A549 (cell line): ENCODE data around the gene CAMKMT. TPM values are rescaled to one million over a fixed set of nuclear protein-coding genes. Genes with fewer than 3 reads are reported as not detected.

ENCODE experiments used
- ATAC-seq, 2 experiments: fragments of 200-7000 bp in 1 of 2; fragments of >200 bp in 1 of 2; cut with Nextera tagmentation in 1 of 2; cut with Tn5 transposase in 1 of 2; 3 replicates each; pipeline versions ENCODE4 v1.8.0 to v1.9.1; 2018 to 2020; ENCODE audit warnings: mild to moderate bottlenecking in 1 of 2, moderate library complexity in 1 of 2
- CTCF ChIA-PET: fragments of 300-600 bp; sonication (Branson Sonifier 250); formaldehyde crosslinking; extraction: SDS; loops from one replicate; lab custom pipeline; 2021; ENCODE audit warnings: antibody characterized with exemption, inconsistent platforms; lab: Yijun Ruan, JAX
- POLR2A ChIA-PET: fragments of 350-600 bp; formaldehyde crosslinking; extraction: SDS; loops from one replicate; lab custom pipeline; 2021; ENCODE audit warnings: antibody characterized with exemption, inconsistent platforms; lab: Yijun Ruan, JAX
- DNase-seq, 2 experiments: peaks; one replicate each; pipeline versions ENCODE4 v3.0.0 to v3.0.0-alpha.2; 2011 to 2016; ENCODE audit warnings: low read depth in 1 of 2, low spot score in 1 of 2
- FAIRE-seq: peaks from 2 replicates; lab custom pipeline; 2011; peaks lifted over from hg19 to GRCh38; lab: Jason Lieb, UNC
- H3K27ac ChIP-seq, 2 experiments: fragments of >200 bp; sonication (Bioruptor Twin); formaldehyde crosslinking; 3 replicates each; pipeline ENCODE4 v1.5.1; 2016 to 2017
- H3K4me1 ChIP-seq: fragments of >200 bp; sonication (Bioruptor Twin); formaldehyde crosslinking; 3 replicates; pipeline ENCODE4 v1.6.1; 2016
- H3K4me2 ChIP-seq: fragments of >200 bp; sonication (Bioruptor Twin); formaldehyde crosslinking; 3 replicates; pipeline ENCODE4 v1.6.1; 2016
- H3K4me3 ChIP-seq: fragments of >200 bp; sonication (Bioruptor Twin); formaldehyde crosslinking; 3 replicates; pipeline ENCODE4 v1.5.1; 2016
- H3K9me3 ChIP-seq: fragments of >200 bp; sonication (Bioruptor Twin); formaldehyde crosslinking; 3 replicates; pipeline ENCODE4 v1.6.1; 2016
- BHLHE40 ChIP-seq: IDR thresholded peaks from 2 replicates; pipeline ENCODE4 v1.6.1; 2012; ENCODE audit warnings: low read depth, low read length, inconsistent platforms
- CBX2 ChIP-seq: fragments of 200-600 bp; sonication (generic); IDR thresholded peaks from 2 replicates; pipeline ENCODE4 v1.6.1; 2016; ENCODE audit warnings: low read depth, mild to moderate bottlenecking, borderline replicate concordance
- EHF ChIP-seq: fragments of 250-450 bp; sonication (Bioruptor Pico); IDR thresholded peaks from 2 replicates; pipeline ENCODE4 v1.5.0; 2020; ENCODE audit warnings: mild to moderate bottlenecking
- FOSL2 ChIP-seq, 2 experiments: fragments of 450-650 bp in 1 of 2; fragments of >200 bp in 1 of 2; sonication (Bioruptor Twin) in 1 of 2; formaldehyde crosslinking; IDR thresholded peaks; 2 replicates each; pipeline versions ENCODE4 v1.5.0 to v1.6.1; 2016 to 2020; ENCODE audit warnings: mild to moderate bottlenecking in 1 of 2, moderate library complexity in 1 of 2
- HEYL ChIP-seq: fragments of 250-450 bp; sonication (Bioruptor Pico); IDR thresholded peaks from 2 replicates; pipeline ENCODE4 v1.8.0; 2021; ENCODE audit warnings: mild to moderate bottlenecking, moderate library complexity
- HOXA7 ChIP-seq: fragments of 250-450 bp; sonication (Bioruptor Pico); IDR thresholded peaks from 2 replicates; pipeline ENCODE4 v1.5.0; 2020; ENCODE audit warnings: mild to moderate bottlenecking, moderate library complexity
- HOXB5 ChIP-seq: fragments of 250-450 bp; sonication (Bioruptor Pico); IDR thresholded peaks from 2 replicates; pipeline ENCODE4 v1.5.0; 2020; ENCODE audit warnings: mild to moderate bottlenecking, moderate library complexity
- JUN ChIP-seq, 2 experiments: fragments of >200 bp; sonication (Bioruptor Twin); formaldehyde crosslinking; IDR thresholded peaks; 2 replicates in 1 of 2; 3 replicates in 1 of 2; pipeline ENCODE4 v1.6.1; 2016 to 2017
- KDM5A ChIP-seq: fragments of 200-600 bp; sonication (generic); IDR thresholded peaks from 2 replicates; pipeline ENCODE4 v1.6.1; 2016; ENCODE audit warnings: antibody characterized with exemption, mild to moderate bottlenecking
- MAFK ChIP-seq: fragments of 450-650 bp; IDR thresholded peaks from 2 replicates; pipeline ENCODE4 v1.6.1; 2014; ENCODE audit not compliant: partially characterized antibody
- MAZ ChIP-seq: fragments of 150-350 bp; IDR thresholded peaks from 2 replicates; pipeline ENCODE4 v1.6.1; 2014; ENCODE audit warnings: antibody characterized with exemption, low read depth, low read length, borderline replicate concordance
- MYC ChIP-seq: IDR thresholded peaks from 2 replicates; pipeline ENCODE4 v1.6.1; 2012; ENCODE audit warnings: mild to moderate bottlenecking, inconsistent platforms, low read length, improper control_type of control experiment, borderline replicate concordance
- NPAS2 ChIP-seq: fragments of 250-450 bp; sonication (Bioruptor Pico); IDR thresholded peaks from 2 replicates; pipeline ENCODE4 v1.8.0; 2022; ENCODE audit warnings: mild to moderate bottlenecking, moderate library complexity, borderline replicate concordance
- PHF8 ChIP-seq: fragments of 200-600 bp; sonication (generic); IDR thresholded peaks from 2 replicates; pipeline ENCODE4 v1.6.1; 2016; ENCODE audit warnings: low read depth, mild to moderate bottlenecking, antibody characterized with exemption, moderate library complexity, borderline replicate concordance
- POLR2AphosphoS2 ChIP-seq: conservative IDR thresholded peaks from 2 replicates; pipeline ENCODE4 v1.6.1; 2012; ENCODE audit warnings: low read length, improper control_type of control experiment, inconsistent platforms
- RAD21 ChIP-seq, 2 experiments: fragments of >200 bp in 1 of 2; sonication (Bioruptor Twin) in 1 of 2; formaldehyde crosslinking in 1 of 2; IDR thresholded peaks in 1 of 2; conservative IDR thresholded peaks in 1 of 2; 2 replicates in 1 of 2; 3 replicates in 1 of 2; pipeline ENCODE4 v1.6.1; 2012 to 2018; ENCODE audit warnings: inconsistent platforms in 1 of 2
- RARB ChIP-seq: fragments of 250-450 bp; sonication (Bioruptor Pico); IDR thresholded peaks from 2 replicates; pipeline ENCODE4 v1.8.0; 2021; ENCODE audit warnings: mild to moderate bottlenecking, moderate library complexity
- RFX5 ChIP-seq: fragments of 450-650 bp; IDR thresholded peaks from 2 replicates; pipeline ENCODE4 v1.7.1; 2014; ENCODE audit warnings: antibody characterized with exemption, mild to moderate bottlenecking, moderate library complexity
- SMC3 ChIP-seq: fragments of >200 bp; sonication (Bioruptor Twin); formaldehyde crosslinking; IDR thresholded peaks from 3 replicates; pipeline ENCODE4 v1.6.1; 2018; ENCODE audit warnings: inconsistent platforms
- SREBF2 ChIP-seq: fragments of 450-650 bp; IDR thresholded peaks from 2 replicates; pipeline ENCODE4 v1.6.1; 2014; ENCODE audit warnings: mild to moderate bottlenecking, moderate library complexity
- TFCP2L1 ChIP-seq: fragments of 250-450 bp; sonication (Bioruptor Pico); IDR thresholded peaks from 2 replicates; pipeline ENCODE4 v1.5.0; 2021; ENCODE audit warnings: mild to moderate bottlenecking
- ZFP36 ChIP-seq: fragments of 450-650 bp; IDR thresholded peaks from 2 replicates; pipeline ENCODE4 v1.6.1; 2014; ENCODE audit warnings: borderline replicate concordance; ENCODE audit not compliant: partially characterized antibody
- ZNF302 ChIP-seq: fragments of 250-450 bp; sonication (Bioruptor Pico); IDR thresholded peaks from 2 replicates; pipeline ENCODE4 v1.9.0; 2021; ENCODE audit warnings: inconsistent platforms, mild to moderate bottlenecking, moderate library complexity
- WGBS: methylation state at CpG from one replicate; pipeline ENCODE4 v1.1.6; 2017; ENCODE audit errors: missing lambda C conversion rate; 5-methylcytosine and 5-hydroxymethylcytosine counted together
- polyA plus RNA-seq, 4 experiments: library from polyadenylated mRNA; depleted of rRNA in 3 of 4; stranded (reverse); fragments of >200 nt; fragmentation: RNase III in 1 of 4; extraction: RNeasy Plus Mini Kit Qiagen cat#74134 plus additional on column Dnase treatment in 1 of 4; gene quantifications; 2 replicates in 3 of 4; 3 replicates in 1 of 4; pipeline ENCODE4 v1.2.3, GENCODE V29; 2011 to 2017
- TF ChIP-seq, protein P1 (sequence below): fragments of >200 bp; sonication (Bioruptor Twin); formaldehyde crosslinking; IDR thresholded peaks from 2 replicates; pipeline ENCODE4 v1.6.1; 2016
- TF ChIP-seq, protein P2 (sequence below): fragments of 250-450 bp; sonication (Bioruptor Pico); IDR thresholded peaks from 2 replicates; pipeline ENCODE4 v1.5.0; 2021; ENCODE audit warnings: mild to moderate bottlenecking, moderate library complexity, borderline replicate concordance
- TF ChIP-seq, protein P3 (sequence below): fragments of 150-350 bp; IDR thresholded peaks from 2 replicates; pipeline ENCODE4 v1.6.1; 2014; ENCODE audit warnings: low read depth, mild to moderate bottlenecking, low read length
- TF ChIP-seq, protein P4 (sequence below): fragments of >200 bp; sonication (Bioruptor Twin); formaldehyde crosslinking; IDR thresholded peaks from 3 replicates; pipeline ENCODE4 v1.5.1; 2016

CAMKMT gene
- polyA plus RNA-seq, 2 of the 4 experiments (the other 2 are of a cell fraction), result 6.5 to 15.7 TPM

DNA sequence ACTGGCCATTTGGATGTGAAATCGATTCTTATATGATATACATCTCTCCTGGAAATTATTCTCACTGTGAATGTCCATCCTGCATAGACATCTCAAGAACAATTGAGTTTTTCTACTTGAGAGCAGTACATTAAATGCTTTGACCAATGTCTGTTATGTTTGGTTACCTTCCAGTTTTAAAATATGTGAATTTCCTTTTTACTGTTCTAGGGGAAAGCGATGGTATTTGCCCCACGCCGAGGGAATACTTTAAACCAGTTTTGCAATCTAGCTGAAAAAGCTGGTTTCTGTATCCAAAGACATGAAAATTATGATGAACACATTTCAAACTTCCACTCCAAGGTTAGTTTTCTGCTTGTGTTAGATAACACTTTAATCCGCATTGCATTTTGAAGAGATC lies 404.5 kb downstream of the CAMKMT start:
- no peak for TF ChIP-seq TFCP2L1 (CRISPR knock-in tag)
- TF ChIP-seq RAD21 (conservative IDR thresholded peaks at IDR 0.05 in 1 of 2, IDR thresholded peaks at IDR 0.05 in 1 of 2), result no peak
- TF ChIP-seq, protein P1, sequence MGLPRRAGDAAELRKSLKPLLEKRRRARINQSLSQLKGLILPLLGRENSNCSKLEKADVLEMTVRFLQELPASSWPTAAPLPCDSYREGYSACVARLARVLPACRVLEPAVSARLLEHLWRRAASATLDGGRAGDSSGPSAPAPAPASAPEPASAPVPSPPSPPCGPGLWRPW, result no peak
- TF ChIP-seq, protein P2, sequence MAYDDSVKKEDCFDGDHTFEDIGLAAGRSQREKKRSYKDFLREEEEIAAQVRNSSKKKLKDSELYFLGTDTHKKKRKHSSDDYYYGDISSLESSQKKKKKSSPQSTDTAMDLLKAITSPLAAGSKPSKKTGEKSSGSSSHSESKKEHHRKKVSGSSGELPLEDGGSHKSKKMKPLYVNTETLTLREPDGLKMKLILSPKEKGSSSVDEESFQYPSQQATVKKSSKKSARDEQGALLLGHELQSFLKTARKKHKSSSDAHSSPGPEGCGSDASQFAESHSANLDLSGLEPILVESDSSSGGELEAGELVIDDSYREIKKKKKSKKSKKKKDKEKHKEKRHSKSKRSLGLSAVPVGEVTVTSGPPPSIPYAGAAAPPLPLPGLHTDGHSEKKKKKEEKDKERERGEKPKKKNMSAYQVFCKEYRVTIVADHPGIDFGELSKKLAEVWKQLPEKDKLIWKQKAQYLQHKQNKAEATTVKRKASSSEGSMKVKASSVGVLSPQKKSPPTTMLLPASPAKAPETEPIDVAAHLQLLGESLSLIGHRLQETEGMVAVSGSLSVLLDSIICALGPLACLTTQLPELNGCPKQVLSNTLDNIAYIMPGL (CRISPR knock-in tag), result no peak
- no peak for TF ChIP-seq SREBF2
- no peak for TF ChIP-seq HEYL (CRISPR knock-in tag)
- TF ChIP-seq MAZ, result no peak
- TF ChIP-seq POLR2AphosphoS2, result no peak
- no peak for TF ChIP-seq FOSL2 (IDR thresholded peaks at IDR 0.05)
- TF ChIP-seq FOSL2 (CRISPR knock-in tag; IDR thresholded peaks at IDR 0.05), result no peak
- TF ChIP-seq, protein P3, sequence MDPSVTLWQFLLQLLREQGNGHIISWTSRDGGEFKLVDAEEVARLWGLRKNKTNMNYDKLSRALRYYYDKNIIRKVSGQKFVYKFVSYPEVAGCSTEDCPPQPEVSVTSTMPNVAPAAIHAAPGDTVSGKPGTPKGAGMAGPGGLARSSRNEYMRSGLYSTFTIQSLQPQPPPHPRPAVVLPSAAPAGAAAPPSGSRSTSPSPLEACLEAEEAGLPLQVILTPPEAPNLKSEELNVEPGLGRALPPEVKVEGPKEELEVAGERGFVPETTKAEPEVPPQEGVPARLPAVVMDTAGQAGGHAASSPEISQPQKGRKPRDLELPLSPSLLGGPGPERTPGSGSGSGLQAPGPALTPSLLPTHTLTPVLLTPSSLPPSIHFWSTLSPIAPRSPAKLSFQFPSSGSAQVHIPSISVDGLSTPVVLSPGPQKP, result no peak
- no peak for TF ChIP-seq MYC
- no peak for TF ChIP-seq ZFP36
- no peak for TF ChIP-seq HOXB5 (CRISPR knock-in tag)
- TF ChIP-seq RARB (CRISPR knock-in tag), result no peak
- TF ChIP-seq, protein P4, sequence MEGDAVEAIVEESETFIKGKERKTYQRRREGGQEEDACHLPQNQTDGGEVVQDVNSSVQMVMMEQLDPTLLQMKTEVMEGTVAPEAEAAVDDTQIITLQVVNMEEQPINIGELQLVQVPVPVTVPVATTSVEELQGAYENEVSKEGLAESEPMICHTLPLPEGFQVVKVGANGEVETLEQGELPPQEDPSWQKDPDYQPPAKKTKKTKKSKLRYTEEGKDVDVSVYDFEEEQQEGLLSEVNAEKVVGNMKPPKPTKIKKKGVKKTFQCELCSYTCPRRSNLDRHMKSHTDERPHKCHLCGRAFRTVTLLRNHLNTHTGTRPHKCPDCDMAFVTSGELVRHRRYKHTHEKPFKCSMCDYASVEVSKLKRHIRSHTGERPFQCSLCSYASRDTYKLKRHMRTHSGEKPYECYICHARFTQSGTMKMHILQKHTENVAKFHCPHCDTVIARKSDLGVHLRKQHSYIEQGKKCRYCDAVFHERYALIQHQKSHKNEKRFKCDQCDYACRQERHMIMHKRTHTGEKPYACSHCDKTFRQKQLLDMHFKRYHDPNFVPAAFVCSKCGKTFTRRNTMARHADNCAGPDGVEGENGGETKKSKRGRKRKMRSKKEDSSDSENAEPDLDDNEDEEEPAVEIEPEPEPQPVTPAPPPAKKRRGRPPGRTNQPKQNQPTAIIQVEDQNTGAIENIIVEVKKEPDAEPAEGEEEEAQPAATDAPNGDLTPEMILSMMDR, result no peak
- TF ChIP-seq RFX5, result no peak
- TF ChIP-seq, all 56 proteins: peak for 0
- H3K9me3 ChIP-seq, result no peaks in the 10 kb centered on the region
- DNase-seq (no peak), FAIRE-seq (no peak), ATAC-seq (no peak)
- CTCF ChIA-PET, result interaction anchor here (1.5 to 1.6 kb wide), 2 partner anchors 16 to 287 kb away, joined by 3 to 5 read pairs; no protein-coding TSS in a partner anchor
- WGBS, result 83% methylated on average over 5 of the region's 5 CpGs
- no peak overlapping the region for H3K4me3 ChIP-seq
- no peak overlapping the region for H3K4me2 ChIP-seq
- peaks cover 7% of the 10 kb centered on the region; the same call in 1 of the 3 replicates for H3K4me1 ChIP-seq
- no peak overlapping the region for H3K27ac ChIP-seq
- POLR2A ChIA-PET, result no interaction called here

- TF ChIP-seq EHF (no peak), SMC3 (no peak), FOSL2 (IDR thresholded peaks at IDR 0.05) (no peak), FOSL2 (CRISPR knock-in tag; IDR thresholded peaks at IDR 0.05) (no peak), HOXA7 (CRISPR knock-in tag) (no peak), NPAS2 (no peak), HEYL (CRISPR knock-in tag) (no peak), CBX2 (no peak), MAFK (no peak), PHF8 (no peak), ZNF302 (no peak), KDM5A (no peak), RAD21 (conservative IDR thresholded peaks at IDR 0.05 in 1 of 2, IDR thresholded peaks at IDR 0.05 in 1 of 2) (no peak), JUN (IDR thresholded peaks at IDR 0.05) (no peak), MYC (no peak), SREBF2 (no peak), BHLHE40 (no peak)
- no peak for ATAC-seq
- DNase-seq, result no peak
- no peak overlapping the region for H3K4me2 ChIP-seq
- FAIRE-seq, result no peak
- no peak overlapping the region for H3K27ac ChIP-seq
- WGBS, result 88% methylated on average over 1 of the region's 1 CpG
- H3K4me3 ChIP-seq, result no peak overlapping the region
- ChIA-PET CTCF (interaction anchor here (1.5 to 1.6 kb wide), 2 partner anchors 15 to 287 kb away, joined by 3 to 5 read pairs; no protein-coding TSS in a partner anchor), POLR2A (no interaction called here)
- peaks cover 7% of the 10 kb centered on the region; the same call in 1 of the 3 replicates for H3K4me1 ChIP-seq
- H3K9me3 ChIP-seq, result no peaks in the 10 kb centered on the region
Observed at GRCh38 chr2:44766777-44767176, 405.0 kb downstream of the CAMKMT start.
